LoVo (cell line): ENCODE data around the gene ACADSB.
A peak's percentile ranks its signal among the peaks of the same experiment; 100 is the strongest.

Source experiments
- DNase-seq: peaks from one replicate; pipeline ENCODE4 v3.0.0-alpha.2; 2016; ENCODE audit warnings: low spot score

ACADSB gene

DNA sequence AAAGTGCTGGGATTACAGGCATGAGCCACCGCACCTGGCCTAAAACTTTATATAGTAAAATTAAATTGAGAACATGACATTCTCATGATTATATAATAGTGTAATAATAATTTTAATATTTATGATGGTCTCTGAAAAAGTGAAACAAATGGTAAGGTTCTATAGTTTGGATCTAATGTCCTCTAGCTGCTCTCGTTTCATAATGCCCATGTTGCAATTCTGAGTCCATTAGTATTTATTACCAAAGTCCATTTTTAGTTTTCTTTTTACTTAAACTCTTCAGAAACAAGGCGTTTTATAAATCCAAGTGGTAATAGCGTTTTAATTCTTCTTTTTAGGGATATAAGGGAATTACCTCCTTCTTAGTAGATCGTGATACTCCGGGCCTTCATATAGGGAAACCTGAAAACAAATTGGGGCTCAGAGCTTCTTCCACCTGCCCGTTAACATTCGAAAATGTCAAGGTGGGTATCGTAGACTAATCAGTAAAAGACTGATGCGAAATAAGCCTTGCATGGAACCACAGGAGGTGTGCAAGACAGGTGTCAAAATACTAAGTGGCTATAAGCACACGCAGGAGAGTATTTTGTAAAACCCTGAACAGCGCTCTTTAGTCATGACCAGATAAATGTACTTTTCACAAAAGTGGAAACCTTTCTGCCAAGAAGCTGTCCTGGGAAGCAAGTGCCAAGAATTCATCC is 34.1 kb downstream of the ACADSB start:
- DNase-seq: no peak

DNA sequence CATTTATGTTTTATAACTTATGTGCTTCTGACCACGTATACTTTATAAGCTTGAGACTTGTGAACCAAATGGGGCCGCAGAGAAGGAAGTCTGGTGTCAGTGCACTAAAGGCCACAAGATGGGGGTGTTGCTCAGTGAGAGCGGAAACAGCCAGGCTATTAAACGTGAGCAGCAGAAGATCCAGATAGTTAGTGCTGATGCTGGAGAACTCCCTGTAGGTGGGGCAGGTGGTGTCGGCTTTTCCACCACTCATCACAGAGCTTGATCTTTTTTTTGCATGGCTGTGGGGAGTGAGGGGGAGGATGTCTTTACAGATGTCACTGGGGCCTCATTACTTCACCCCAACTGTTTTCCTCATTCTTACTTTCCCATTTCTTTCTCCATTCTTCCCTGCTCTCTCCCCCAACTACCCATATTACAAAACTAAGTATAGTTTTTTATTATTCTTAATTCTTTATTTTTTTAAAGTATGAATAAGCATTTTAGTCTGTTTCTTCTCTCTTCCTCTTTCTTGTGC is 34.7 kb downstream of the ACADSB start:
- DNase-seq: peak; percentile 55

DNA sequence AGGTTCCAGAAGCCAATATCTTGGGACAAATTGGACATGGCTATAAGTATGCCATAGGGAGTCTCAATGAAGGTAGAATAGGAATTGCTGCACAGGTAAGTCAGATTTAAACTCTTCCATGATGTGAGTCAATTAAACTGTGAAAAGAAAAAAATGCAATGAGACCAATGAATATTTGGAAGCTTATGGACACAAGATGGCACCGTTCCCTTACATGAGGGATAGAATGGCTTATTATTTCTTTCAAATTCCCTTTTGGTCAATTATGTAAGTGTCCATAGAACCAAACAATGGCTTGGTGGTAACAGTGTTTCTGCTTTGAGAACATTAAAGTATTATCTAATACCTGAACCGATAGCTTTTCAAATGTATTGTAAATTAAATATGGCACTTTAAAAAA is 35.6 kb downstream of the ACADSB start:
- DNase-seq: peak; percentile 6

DNA sequence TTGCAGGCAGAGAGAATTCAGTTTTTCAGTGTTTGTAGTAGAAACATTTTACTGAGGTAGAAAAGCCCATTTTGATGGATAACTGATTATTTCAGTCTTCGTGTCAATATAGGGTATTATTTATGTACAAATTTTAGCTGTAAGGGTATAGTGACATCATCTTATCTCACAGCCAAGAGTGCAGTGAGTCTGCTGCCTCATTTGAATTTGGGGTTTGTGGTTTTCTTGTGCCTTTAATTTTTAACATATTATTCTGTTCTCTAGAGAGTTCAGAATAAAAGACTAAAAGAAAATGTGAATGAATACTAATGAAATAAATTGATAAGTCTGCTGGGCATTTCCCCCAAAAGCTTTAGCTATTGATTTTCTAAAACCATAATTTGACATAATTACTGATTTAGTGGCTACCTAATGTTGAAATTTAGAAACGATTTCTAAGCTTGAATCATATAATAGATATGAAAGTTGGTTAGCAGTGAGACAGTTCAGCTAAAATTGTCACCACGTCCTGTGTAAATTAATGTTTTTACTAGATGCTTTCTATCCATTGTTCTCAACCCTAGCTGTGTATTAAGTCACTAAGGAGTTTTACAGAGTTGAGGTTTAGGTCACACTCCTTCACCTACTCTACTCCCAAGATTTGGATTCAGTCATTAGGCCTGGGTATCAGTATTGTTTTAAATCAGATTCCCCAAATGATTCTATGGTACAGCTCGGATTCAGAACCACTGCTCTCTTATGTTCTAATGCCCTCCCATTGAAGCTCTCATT is 37.3 kb downstream of the ACADSB start:
- no peak for DNase-seq

DNA sequence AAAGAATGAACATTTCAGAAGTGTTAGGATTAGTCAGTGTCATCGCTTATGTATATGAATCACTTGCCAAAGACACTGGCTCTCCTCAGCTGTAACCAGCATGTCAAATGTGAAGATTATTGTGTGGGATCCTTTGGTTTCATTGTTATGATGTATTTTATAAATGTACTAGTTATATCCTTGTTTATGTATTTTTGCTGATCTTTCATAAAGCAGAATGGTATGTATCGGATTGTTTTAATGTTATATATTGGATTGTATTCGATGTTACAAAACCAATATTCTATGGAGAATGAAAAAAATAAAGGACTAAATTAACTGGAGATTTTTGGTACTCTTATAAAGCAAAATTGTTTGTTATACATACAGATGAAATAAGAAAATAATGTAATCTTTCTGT is 49.2 kb downstream of the ACADSB start:
- no peak for DNase-seq

DNA sequence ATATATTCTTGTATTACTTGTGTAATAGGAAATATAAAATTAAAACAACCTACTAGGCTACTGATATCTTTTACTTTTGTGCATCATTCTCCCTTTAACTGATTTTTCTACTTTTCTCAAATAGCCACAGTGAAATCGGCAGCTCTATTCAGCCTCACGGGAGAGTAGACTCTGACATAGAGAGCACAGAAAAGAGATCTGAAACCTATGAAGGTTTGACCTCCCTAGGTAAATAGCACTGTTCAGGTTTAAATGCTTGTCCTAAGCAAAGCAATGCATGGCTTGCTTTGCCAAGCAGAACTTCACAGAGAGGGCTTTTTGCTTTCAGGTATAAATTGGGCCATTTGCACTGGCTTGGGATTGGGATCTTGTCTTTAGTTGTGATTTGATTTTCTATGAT is 53.1 kb downstream of the ACADSB start:
- no peak for DNase-seq

DNA sequence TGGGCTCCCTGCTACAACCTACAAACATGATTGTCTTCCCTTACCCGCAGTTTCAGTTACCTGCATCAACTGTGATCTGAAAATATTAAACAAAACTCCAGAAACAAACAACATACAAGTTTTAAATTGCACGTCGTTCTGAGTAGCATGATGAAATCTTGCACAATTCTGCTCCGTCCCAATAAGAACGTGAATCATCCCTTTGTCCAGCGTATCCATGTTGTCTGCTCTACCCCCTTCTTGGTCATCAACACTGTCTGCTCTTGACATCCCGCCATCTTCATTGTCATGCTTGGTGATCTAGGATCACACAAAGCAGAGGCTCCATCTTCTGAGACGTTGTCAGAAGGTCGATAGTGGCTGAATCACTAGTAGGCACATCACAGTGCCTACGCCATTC is 53.9 kb downstream of the ACADSB start:
- DNase-seq: no peak

DNA sequence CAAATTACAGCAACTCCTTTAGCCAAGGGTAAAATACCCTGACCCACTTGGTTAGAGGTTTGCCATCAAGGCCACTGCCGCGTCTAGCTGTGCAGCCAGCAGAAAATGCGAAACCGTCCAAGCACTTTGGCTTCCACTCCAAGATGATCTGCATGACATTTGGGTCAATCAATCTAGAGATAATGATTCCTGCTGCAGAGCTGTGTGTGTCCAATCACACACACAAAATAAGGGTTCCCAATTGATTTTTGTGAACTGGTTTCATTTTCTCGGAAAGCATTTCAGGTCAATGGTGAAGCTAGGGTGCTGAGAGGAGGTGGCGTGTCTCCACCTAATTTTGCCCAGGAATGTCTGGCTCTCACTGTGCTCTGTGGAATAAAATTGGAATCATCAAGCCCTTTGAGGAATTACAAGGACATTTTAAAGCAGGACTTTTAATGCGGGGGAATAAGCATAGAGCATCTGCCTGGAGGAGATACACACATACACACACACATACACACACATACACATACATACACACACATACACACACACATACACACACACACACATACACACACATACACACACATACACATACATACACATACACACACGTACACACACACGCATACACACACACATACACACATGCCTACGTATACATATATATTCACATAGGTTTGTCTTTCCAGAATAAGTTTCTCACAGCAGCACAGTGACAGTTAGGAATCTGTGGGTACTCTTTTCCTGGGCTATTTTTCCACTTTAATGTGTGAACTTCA is 59.5 kb downstream of the ACADSB start:
- DNase-seq: no peak

DNA sequence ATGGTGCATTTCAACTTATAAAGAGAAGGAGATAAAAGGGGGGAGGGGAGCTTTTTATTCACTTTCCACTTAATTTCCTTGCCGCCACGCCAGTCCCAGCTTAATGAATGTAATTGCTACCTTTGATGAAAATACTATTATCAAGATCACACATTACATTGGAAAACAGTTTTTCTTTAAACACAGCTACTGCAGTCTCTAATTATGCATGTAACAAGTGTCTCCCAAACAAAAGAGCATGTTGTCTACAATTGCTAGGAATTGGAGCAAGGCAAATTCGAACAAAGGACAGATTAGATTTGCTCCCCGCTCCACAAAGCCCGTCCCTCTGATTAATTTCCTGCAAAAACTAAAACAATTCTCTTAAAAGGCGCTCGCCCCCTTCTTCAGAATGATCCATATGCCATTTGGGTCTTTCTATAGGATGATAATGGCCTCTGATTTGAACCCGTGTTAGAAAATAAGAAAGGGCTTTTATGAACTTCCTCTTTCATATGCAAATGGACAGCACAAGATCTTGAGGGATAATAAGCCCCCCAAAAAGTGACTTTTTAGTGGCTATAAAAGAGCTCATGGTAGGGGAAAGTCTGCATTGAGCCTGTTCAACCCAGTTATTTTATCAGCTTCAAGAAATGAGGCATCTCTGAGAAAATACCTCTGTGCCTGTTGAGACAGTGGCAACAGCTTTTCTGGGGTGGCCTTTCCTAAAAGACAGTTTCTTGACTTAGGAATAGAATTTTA is 60.6 kb downstream of the ACADSB start:
- no peak for DNase-seq

DNA sequence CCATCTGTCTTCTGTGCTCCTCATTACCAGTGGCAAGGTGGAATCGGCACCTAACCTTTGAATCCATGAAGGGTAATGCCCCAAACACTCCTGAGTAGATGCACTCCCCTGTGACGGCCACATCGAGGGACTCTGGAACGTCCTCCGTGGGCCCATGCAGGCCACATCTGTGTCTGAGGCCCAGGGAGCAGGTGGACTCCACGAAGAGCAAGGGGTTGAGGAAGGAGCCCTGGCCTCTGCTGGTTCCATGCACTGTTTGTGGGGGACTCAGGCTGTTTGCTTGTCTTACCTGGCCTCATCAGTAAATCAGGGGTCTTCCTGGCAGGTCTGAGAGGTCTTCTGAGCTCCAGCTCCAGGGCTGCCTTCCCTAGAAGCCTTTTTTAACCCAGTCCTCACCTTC is 64.4 kb downstream of the ACADSB start:
- no peak for DNase-seq

DNA sequence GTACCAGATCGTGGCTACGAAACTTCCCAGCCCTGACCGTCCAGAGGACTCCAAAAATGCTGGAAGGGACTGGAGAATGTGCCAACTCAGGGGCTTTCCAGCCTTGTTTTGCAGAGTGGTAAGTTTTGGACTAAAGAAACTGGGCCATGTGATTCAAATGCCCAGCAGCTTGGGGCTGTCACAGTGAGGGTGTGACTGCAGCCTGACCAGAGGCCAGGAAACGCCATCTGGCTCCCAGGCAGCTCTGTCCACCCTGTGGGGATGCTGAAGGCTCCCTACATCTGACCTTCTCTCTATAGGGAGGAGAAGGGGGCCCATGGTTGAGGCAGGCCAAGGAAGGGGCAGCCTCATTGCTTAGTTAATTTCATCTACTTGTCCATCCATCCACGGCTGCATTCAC is 65.4 kb downstream of the ACADSB start:
- no peak for DNase-seq

DNA sequence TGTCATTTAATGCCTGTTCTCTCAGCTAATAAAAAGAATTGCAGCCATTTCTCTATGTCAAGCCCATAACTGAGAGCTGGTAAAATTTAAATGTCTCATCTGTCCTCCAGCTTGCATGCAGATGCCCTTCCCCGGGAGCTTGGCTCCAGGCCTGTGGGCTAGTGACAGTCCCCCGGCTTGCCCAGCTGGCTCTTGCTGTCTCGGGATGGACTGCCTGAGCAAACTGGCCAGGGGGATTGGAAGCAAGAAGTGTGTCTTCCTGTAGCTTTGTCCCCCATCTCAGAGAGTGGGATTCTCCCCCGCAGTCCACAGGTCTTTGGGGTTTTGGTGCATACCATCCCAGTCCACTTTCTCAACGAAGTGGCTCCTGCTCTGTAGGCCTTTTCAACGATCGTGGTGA is 73.1 kb downstream of the ACADSB start:
- DNase-seq: no peak

DNA sequence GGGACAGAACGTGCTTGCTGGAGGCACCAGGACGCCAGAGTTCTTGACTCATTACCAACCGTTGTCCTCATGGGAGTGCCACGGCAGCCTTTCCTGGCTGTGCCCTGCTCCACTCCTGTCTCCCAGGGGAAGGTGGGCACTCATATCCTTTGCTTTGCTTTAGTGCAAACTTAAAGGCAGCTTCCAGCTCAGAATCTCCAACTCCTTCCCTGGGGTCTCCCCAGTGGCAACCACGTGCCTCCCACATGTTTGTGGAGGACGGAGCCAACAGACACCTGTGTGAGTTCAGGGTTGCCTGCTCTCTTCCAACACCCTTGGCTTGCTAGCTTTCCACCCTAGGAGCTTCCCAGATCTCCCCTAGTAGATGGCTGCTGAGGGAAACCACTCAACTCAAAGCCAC is 75.0 kb downstream of the ACADSB start:
- no peak for DNase-seq

DNA sequence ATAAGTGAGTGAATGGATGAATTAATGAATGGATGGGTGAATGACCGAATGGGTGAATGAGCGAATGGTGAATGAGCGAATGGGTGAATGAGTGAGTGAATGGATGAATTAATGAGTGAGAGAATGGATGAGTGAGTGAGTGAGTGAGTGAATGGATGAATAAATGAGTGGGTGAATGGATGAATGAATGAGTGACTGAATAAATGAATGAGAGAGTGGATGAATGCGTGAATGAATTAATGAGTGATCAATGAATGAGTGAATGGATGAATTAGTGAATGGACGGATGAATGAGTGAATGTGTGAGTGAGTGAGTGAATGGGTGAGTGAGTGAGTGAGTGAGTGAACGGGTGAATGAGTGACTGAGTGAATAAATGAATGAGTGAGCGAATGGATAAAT is 77.5 kb downstream of the ACADSB start:
- no peak for DNase-seq

DNA sequence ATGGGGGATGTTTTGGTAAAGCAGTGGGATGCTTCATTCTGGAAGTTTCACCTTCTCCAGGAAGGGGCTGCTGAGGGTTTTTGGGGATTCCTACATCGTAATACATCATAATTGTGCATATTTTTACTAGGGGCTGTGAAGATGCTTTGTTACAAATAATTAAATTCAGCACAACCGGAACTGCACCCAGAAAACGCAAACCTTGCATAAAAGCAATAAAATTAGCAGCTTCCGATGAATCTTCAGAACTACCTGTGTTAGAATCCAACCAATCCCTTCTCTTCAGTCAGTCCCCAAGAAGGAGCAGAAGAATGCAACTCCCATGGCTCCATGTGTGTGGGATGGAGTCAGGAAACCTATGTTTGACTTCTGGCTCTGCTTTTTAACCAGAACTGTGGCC is 78.5 kb downstream of the ACADSB start:
- no peak for DNase-seq

DNA sequence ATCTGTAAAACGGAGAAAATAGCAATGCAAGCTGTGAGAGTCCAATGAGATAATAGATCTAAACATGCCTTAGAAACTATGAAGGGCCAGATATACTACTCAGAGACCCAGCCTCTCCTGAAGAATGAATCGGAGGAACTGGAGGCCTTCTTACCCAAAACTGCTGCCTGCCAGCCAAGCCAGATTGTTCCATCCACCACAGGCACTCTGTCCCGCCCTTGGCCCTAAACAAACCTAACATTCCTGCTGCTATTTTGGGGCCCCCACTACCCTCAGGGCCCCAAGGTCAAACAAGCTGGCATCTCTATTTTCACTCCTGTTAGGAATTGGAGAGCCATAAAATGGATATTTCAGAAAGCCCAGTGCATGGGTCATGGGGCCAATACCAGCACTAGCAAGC is 79.0 kb downstream of the ACADSB start:
- DNase-seq: no peak

DNA sequence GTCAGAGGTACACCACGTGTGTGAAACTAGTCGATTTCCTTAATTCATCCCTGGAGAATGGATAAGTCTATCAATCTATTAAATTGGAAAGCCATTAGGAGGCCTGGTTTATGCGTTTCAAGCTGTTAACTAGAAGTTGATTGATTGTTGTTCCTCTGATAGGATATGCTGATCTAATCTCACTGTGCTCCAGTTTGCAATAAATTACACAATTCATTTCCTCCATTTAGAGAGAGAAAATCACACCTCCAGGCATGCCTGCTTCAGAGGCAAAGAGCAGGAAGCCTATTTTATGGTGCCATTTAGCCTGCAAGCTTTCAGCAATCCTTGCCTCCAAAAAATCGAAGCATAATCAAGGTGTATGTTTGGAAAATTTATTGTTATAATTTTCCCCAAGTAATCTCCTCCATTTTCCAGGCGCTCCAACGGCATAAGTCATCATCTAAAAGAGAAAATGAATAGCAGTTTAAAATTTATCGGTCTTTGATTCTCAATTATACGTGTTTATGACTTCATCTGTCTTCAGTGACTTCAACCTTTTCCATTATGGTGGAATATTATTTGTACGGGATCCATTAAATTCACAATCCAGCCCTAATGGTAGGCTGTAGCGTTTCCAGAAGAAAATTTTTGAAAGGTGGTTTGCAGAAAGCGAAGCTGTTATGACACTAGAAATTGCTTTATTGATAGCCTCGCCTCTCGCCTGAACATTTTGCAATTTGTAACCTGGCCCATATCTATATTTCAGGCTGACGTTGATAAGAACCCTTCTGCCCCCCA is 84.0 kb downstream of the ACADSB start:
- no peak for DNase-seq

DNA sequence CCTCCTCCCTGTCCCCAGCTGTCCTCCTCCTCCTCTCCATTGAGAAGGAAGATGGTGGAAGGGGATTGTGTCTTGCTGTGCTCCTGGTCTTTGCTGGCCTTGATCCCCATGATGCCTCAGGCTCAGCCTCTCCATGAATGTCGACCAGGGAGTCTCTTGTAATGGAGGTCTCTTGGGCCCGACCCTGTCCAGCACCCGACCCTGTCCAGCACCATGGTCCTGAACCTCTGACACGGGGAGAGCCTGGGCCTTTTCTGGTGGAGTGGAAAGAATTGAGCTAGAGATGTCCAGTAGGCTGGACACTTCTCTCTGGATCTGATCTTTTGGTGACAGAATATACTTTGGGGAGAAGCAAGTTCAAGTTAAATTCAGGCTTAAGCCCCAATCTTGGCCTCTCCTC is 84.7 kb downstream of the ACADSB start:
- no peak for DNase-seq

DNA sequence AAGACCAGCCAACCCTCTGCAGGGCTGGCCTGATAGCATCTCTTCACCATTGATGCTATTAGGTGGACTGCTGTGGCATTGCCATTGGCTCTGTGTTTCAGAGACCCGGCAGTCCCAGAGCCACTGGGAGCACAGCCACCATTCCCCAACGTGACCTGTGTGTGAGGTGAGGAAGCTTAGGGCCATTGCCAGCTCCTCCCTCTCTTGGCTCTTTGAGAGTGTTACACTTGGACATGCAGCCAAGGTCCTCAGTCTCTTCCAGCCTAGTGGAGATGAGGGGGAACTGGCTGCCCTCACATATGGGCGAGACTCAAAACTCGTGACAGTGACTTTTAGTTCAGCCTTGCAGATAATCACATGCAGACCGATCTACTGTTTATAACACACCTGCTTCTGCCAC is 87.6 kb downstream of the ACADSB start:
- no peak for DNase-seq

DNA sequence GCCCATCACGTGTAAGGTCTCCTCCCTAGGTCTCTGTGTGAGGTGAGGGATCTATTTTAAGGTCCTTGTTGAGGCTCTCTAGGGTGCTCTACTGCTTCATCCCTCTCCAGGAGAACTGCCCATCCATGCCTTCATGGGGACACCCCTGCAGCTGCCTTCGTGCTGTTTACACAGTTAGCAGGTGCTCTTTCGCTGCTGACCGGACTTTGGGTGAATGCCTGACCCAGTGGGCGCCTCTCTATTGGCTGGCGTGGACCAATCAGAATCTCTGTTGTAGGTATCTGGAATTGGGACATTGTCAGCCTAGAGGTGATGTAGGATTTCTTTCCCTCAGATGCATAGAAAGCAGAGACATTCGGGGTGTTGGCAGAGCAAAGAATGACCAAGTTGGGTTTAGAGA is 88.2 kb downstream of the ACADSB start:
- DNase-seq: no peak

DNA sequence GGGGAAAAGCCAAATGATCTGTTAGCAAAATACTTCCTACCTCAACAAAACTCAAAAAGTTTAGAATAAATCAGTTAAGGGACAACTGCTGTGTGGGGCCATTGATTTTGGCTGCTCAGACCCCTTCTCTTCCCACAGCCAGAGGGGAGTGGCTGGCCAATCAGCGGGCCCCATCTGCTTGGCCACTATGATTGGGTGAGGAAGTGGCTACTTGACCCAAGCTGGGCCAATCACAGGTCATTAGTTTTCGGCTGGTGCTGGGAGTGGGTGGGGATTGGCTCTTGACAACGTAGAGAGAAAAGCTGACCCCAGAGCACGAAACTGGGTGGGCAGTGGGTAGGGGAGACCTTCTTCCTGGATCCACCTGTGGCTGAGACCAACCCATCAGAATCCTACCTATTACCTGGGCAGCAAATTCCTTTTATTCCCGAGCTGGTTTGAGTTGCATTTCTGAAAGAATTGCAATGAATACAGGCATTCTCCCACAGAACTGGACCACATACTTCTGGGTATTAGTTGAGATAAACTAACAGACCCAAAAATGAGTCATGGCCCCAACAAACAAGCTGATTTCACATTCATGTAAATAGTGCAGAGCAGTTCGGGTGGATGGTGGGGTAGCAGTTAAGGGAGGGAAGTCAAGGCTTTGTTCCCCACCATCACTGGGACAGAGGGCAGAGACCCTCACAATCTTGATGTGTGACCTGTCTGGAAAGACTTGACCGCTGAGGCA is 91.4 kb downstream of the ACADSB start:
- DNase-seq: no peak
